Measurements from ENCODE around the gene LAD1.

The LAD1 gene

DNA sequence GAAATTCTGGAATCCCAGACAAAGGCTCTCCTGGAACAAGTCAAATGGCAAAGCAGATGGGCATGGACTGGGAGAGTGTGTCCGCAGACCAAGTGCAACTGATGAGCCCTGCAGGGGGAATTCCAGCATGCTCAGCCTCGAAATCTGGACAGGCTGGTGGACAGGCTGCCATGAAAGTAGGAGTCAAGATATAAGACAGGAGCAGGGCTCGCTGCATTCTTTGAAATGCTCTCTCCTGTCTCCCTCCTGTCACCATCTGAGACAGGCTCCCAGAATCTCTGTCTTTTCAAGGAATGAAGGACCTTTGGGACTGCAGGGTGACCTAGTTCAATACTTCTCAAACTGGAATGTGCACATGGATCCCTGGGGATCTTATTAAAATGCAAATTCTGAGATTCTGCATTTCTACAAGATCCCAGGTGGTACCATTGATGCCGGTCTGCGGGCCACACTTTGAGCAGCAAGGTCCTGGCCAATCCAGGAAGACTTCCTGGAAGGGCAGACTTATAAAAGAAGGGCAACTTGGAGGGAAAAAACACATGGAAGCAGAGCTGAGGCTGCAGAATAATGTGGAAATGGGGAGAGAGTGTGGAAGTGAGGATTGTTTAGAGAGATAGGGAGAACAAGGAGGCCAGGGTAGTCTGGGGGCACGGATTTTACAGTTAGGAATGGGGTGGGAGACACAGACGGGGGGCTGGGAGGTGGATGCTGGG lies 51.5 kb downstream of the LAD1 start:
- DNase-seq (ENCODE audit: low spot score) = no peak

DNA sequence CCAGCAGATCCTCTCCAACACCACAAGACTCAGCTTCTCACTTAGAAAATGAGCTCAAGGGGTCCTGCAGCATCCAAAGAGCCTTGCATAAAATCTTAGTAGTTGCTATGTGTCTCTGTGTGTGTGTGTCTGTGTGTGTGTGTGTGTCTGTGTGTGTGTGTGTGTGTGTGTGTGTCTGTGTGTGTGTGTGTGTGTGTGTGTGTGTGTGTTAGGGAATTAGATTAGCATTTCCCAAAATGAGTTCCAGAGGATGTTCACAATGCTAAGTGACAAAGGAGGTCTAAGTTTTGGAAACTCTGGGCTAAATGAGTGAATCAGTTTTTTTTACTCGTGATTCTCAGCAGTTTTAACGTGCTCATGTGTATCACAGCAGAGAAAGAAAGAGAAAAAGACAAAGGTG lies 52.1 kb downstream of the LAD1 start:
- no peak for DNase-seq (ENCODE audit: low spot score)

DNA sequence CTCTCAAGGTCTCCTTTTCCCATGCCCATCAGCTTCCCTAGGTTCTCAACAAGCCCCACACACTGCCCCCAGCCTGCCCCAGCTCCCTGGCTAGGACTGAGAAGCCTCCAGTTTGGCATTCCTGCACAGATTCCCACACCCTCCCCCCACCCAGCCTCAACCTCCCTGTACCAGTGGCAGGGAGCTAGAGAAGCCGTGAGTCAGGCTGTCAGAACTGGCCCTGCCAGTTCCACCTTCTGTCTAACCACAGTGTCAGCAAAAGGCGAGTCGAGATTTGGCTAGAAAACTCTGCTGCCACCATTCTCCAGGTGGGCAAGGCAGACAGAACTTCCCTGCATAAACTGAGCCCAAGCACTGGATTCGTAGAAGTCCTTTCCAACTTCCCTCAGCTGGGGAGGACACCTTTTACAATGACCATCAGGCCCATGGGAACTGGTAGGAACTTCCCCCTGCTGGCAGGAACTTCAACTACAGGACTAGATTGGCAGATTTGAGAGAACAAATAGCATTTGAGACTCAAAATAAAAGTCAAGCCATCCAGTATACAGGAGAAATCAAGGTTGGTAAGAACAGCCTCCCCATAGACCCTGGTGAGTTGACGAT lies 52.7 kb downstream of the LAD1 start:
- DNase-seq (ENCODE audit: low spot score) = peak; percentile 49

DNA sequence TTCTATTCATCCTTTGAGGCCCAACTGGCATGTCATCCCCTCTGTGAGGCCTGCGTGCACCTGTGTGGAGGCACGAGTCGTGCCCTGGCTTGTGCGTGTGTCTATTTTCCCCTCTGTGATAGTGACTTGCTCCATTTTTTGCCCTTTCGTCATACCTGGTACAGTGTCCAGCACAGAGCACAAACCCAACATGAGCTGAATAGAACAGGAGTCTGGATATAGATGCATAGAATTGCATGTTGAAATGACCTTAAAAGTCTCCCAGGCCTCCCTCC lies 54.1 kb downstream of the LAD1 start:
- DNase-seq (ENCODE audit: low spot score) = no peak

DNA sequence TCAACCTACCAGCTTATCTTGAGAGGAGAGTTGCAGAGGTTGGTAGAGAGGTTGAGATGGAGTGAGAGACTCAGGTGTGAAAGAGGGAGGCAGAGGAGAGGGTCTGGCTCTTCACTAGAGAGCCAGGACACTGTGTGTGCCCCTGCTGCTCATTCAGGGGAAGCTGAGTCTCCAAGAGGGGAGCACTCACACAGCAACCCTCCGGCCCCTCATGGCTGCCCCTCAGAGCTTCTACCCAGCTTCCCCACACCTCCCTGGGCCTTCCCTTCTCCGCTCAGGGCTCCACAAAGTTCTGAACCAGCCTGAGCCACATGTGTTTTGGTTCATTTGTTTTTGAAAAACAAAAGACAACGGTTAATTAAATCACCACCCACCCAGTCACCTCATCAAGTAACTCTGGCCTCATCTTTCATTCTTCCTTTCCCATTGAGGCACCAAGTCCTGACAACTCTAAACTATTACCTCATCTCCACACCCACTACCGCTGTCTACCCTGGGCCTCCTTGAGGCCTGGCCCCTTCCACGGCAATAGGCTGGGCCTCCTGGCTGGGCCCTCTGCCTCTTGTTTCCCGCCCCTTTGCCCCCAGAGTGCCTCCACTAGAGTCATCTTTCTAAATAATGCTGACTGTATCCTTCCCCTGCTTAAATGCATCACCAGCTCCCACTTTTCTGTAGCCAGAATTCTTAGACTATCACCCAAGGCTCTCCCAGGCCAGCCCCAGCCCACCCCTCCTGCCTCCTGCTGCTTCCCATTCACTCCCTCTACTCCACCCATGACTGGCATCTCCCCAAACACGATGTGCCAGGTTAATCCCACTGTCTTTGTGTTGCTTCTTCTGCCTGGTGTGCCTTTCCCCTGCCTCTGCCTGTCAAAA lies 54.7 kb downstream of the LAD1 start:
- no peak for DNase-seq (ENCODE audit: low spot score)

DNA sequence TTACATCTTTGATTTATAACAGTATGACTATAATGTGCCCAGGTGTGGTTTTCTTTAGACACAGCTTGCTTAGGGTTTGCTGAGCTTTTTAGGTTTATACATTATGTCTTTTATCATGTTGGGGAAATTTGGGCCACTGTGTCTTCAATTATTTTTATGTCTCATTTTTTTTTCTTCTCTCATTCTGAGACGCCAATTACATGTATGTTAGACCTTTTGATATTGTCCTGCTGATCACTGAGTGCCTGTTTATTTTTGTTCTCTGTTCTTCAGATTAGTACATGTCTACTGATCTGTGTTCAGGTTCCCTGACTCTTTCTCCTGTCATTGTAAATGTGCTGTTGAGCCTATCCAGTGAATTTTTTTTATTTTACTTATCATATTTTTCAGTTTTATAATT lies 57.7 kb downstream of the LAD1 start:
- no peak for DNase-seq (ENCODE audit: low spot score)

DNA sequence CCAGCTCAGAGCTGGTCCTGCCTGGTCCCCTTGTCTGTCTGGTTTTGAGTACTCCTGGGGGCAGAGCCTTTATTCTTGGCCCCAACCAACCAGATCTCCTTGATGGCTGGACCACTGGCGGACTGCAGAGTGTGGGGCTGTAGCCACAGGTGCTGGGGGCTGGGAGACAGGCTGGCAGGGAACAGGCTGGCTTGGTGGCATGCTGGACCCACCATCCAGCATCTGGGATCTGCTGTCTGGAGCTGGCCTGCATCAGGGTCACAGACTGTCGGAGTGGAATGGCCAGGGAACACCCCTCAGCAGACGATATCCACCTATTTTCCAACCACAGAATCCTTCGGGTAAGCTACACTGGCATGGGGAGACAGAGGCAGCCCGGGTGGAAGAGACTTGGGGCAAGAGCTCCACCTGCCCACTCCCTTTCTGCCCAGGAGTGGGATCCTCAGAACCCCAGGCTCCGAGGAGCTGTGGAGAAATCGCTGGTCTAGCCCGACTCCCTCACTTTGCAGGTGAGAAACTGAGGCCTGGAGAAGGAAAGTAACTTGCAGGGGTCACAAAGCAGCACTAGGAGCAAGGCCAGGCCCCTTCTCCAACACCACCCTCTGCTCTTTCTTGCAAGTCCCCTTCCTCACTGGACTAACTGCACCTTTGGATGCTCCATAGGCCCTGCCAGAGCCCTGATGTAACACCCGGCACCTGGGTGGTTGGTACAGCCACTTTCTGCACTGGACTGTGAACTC lies 62.2 kb downstream of the LAD1 start:
- no peak for DNase-seq (ENCODE audit: low spot score)

DNA sequence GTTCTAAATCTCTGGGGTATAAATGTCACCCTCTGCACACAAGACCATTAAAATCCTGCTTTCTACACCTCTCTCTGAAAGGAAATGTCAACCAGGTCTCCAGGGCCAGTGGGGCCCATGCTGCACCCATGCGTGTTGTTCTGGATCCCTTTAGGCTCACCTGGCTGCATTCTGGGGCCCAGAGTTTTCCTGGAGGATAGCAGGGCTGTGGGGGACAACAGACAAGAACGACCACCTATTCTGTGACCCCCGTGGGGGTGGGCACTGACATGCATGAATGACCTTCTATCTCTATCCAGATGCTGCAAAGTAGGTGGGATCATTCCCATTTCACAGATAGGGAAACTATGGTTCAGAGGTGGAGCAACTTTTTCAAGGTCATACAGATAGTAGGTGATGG lies 63.2 kb downstream of the LAD1 start:
- DNase-seq (ENCODE audit: low spot score) = no peak

DNA sequence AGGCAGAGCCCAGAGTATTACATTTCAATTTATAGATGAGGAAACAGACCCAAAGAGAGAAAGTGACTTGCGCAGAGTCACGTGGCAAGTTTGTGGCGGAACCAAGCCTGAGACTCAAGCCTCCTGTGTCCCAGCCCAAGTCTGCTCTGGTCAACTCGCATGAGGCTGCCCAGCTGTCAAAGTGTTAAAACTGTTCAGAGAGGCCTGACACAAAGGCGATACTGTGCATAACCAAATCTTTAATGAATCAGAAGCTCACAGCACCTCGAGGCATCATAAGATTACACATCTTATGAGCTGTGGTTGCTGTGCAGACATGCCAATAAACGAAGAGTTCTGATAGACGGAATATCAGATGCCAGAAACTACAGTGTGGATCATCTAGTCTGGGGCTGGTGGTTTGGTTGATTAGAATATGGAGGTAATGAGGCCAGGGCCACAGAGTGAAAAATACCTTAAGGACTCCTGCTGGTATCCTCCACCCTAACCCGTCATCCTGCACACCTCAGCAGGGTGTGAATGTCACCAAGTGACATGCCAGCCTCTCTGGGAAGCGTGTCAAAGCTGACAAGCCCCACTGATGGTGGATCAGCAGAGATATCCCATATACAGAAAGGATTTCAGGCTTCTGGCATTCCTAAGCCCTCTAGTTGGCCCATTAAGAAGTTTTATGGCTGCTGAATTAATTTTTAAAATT lies 63.8 kb downstream of the LAD1 start:
- no peak for DNase-seq (ENCODE audit: low spot score)

DNA sequence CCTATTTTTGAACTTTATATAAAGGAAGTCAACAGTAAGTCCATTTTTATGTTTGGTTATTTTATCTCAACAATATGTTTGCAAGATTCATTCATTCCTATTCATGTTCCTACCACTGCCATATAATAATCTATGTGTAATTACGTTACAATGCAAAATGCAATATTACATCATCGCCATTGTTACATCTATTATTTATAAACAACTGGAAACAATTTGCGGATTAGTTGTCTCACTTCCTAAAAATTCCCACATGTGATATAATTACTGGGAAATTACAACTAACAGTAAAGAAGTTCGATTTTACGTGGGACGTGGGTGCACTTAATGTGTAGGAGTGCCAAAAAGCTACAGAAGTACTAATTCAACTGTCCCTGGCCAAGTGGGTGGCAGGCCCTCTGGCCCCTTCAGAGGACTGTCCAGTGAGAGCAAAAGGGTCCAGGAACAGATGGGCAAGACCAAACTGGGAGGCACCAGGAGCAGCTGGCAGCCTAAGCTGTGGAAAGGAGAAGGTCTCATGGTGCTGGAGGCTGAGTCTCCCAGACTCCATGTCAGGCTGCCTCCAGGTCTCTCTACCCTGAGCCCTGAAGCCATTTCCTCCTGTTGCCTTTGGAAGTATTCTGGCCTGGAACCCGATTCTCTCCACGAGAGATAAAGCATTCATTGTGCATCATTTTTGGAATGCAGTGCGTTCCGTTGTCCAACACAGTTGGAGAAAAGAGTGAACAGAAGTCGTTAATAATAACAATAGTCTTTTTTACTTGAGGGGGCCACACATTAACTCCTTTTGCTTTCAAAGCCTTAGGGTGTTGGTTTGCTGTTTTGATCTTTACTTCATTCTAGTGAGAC lies 64.6 kb downstream of the LAD1 start:
- no peak for DNase-seq (ENCODE audit: low spot score)

DNA sequence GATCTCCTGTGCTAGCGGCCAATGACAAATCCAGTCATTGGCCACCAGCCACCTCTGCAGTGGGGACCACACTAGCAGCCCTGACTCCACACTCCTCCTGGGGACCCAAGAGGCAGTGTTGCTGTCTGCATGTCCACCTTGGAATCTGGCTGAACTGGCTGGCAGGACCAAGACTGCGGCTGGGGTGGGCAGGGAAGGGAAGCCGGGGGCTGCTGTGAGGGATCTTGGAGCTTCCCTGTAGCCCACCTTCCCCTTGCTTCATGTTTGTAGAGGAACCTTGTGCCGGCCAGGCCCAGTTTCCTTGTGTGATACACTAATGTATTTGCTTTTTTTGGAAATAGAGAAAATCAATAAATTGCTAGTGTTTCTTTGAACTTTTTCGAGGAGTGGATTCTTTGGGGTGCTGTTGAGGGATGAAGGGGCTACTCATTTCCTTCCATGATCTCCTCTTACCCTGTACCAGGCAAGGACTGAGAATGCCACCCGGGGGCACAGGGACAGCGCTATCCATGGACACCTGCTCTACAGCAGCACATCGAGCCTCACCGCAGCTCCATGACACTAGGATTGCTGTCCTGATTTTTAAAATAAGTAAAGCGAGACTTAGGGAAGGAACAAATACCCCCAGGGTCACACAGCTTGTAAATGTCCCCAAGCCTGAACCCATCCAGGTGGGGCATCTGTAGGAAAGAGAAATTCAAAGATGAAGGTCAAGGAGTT lies 66.3 kb downstream of the LAD1 start:
- no peak for DNase-seq (ENCODE audit: low spot score)

DNA sequence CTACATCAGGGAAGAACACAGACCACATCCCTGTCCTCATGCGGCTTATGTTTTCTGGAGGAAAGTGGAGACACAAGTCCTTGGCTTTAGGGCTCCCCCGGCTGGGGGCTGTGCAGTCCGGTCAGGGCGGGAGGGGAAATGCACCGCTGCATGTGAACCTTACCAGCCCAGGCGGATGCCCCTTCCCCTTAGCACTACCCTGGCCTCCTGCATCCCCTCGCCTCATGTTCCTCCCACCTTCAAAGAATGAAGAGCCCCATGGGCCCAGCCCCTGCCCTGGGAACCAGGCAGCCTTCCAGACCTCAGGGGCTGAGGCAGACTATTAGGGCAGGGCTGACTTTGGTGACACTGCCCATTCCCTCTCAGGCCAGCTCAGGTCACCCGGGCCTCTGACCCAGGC lies 67.1 kb downstream of the LAD1 start:
- DNase-seq (ENCODE audit: low spot score) = no peak

DNA sequence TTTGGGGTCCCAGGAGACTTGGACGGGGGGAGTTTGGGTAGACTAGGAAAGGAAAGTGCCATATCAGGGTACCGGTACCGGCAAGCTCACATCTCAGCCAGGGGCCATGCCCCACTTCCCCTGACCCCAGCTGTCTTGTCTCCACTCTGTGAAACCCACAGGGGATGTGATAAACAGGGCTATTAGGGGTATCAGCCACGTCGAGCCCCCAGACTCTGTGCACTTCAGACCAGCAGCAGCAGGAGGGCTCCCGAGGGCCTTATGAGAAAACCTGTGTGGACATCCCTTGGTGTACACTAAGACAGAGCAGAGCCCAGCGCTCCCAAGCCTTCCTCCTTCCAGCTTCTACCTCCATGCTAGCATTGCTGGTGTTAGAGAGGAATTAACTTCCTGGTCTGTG lies 68.0 kb downstream of the LAD1 start:
- no peak for DNase-seq (ENCODE audit: low spot score)

All from HuH-7 (cell line).